Measurements from ENCODE around the gene MARCHF9. TPM values are rescaled to one million over a fixed set of nuclear protein-coding genes. Genes with fewer than 3 reads are reported as not detected.

MARCHF9 gene
- total RNA-seq, 1 experiment from 2014 or later: 18.9 TPM

DNA sequence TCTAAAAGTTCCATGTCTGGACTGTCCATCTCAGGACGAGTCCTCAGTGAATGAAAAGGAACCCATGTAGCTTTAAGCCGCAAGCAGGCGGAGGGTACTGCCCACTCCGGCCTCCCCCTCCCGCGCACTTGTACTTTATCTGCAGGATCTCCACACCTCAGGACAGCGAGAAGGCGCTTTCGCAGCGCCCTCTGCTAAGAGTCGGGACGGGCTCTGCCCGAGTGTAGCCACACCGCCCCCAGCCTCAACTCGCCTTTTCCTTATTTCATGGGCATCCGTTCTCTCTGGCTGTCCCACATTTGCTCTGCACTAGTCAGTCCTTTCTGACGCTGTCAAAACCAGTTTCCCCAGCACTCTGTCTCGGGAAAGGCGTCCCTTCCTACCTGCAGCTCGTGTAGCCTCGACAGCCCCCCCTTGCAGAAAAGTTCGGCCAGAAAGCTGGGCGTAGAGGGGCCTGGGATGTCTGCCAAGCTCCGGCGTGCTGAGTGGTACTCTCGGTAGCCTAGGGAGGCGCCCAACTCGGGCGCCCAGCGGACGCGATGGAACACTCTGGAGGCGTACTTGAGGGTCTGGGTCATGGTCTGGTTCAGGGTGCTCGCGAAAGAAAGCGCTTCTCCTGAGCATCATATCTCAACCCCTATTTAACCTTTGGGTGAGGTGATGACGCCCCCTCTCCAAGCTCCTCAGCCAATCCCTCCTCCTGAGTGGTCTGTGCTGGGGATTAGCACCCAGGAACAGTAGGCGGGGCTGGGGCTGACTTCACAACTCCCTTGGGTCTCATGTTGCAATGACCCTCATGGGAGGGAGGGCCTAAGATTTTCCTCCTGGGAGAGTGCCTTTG is 11.8 kb downstream of the MARCHF9 start, which contains the start of gene CYP27B1:
TSS of gene CYP27B1 (minus strand) at position 615 of the 841 bp plus-strand sequence. CDS start at position 578, 37 bp downstream.
- Histone ChIP-seq H3K79me2 (ENCODE audit: low read depth) (peaks cover 11% of the 10 kb centered on the region; the same call in 1 of the 2 replicates), H3K4me3 (no peak within 1 kb of the TSS), H3K36me3 (ENCODE audit: low read depth) (no peaks in the 10 kb centered on the region), H3K9me2 (ENCODE audit: insufficient read depth) (no peaks in the 10 kb centered on the region), H3K27ac (no peak within 1 kb of the TSS), H3K27me3 (ENCODE audit: insufficient read depth, low read depth) (peaks cover 33% of the 10 kb centered on the region), H3K9me3 (ENCODE audit: insufficient read depth, low read depth) (no peaks in the 10 kb centered on the region), H3F3A (ENCODE audit: insufficient read depth, low read depth) (peaks cover 4% of the 10 kb centered on the region; the same call in 1 of the 2 replicates), H3K4me1 (replicated peaks; ENCODE audit: insufficient read depth) (no peaks in the 10 kb centered on the region; the same call in 1 of the 2 replicates), H3K4me2 (no peak within 1 kb of the TSS; the same call in 1 of the 2 replicates), H2AFZ (no peak within 1 kb of the TSS), H4K20me1 (ENCODE audit: insufficient read depth) (no peaks in the 10 kb centered on the region; the same call in 1 of the 2 replicates)
- TF ChIP-seq EZH2 (IDR thresholded peaks at IDR 0.05; ENCODE audit: low read depth): no peak
- TF ChIP-seq, protein P1, sequence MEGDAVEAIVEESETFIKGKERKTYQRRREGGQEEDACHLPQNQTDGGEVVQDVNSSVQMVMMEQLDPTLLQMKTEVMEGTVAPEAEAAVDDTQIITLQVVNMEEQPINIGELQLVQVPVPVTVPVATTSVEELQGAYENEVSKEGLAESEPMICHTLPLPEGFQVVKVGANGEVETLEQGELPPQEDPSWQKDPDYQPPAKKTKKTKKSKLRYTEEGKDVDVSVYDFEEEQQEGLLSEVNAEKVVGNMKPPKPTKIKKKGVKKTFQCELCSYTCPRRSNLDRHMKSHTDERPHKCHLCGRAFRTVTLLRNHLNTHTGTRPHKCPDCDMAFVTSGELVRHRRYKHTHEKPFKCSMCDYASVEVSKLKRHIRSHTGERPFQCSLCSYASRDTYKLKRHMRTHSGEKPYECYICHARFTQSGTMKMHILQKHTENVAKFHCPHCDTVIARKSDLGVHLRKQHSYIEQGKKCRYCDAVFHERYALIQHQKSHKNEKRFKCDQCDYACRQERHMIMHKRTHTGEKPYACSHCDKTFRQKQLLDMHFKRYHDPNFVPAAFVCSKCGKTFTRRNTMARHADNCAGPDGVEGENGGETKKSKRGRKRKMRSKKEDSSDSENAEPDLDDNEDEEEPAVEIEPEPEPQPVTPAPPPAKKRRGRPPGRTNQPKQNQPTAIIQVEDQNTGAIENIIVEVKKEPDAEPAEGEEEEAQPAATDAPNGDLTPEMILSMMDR (conservative IDR thresholded peaks at IDR 0.05): no peak
- no TSS peak for BruUV-seq (replicated peaks)
- POLR2A ChIA-PET (ENCODE audit: unreplicated experiment): interaction anchor here (0.5 to 0.7 kb wide), 2 partner anchors 13 to 48 kb away, joined by 4 to 6 read pairs; no protein-coding TSS in a partner anchor
- no peak for DNase-seq
- intact Hi-C loops (cut with micrococcal nuclease; ENCODE audit: unreplicated experiment): no loop called here
- CTCF ChIA-PET: interaction anchor here (0.8 kb wide), 1 partner anchor 130 kb away, joined by 3 read pairs; no protein-coding TSS in a partner anchor

DNA sequence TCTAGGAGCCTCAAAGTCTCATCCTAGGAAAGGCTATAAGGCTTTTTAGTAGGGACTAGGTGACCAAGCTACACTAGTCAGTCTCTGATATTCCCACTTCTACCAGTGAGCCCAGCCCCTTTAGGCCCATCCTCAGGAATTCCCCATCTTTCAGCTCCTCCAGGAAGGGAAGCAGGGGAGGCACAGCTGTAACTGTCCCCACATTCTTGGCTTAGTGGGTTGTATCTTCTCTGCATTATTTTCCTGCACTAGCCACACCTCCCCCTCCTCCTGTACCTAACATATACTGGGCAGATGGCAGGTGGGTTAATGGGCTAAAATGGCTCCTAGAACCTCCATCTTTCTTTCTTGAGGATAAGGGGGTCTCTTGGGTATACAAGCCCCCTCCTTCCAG is 12.4 kb downstream of the MARCHF9 start:
- peaks cover 11% of the 10 kb centered on the region; the same call in 1 of the 2 replicates for H3K79me2 ChIP-seq (ENCODE audit: low read depth)
- no peaks in the 10 kb centered on the region for H3K9me3 ChIP-seq (ENCODE audit: insufficient read depth, low read depth)
- ChIA-PET CTCF (no interaction called here), POLR2A (ENCODE audit: unreplicated experiment) (interaction anchor here (0.5 kb wide), 1 partner anchor 23 kb away, joined by 15 read pairs; the partner anchor contains the start of gene TSPAN31)
- no peak overlapping the region for H3K4me2 ChIP-seq
- H3K27me3 ChIP-seq (ENCODE audit: insufficient read depth, low read depth): peaks cover 33% of the 10 kb centered on the region
- no peak for DNase-seq
- no peaks in the 10 kb centered on the region; the same call in 1 of the 2 replicates for H3K4me1 ChIP-seq (replicated peaks; ENCODE audit: insufficient read depth)
- TF ChIP-seq, protein P1 (conservative IDR thresholded peaks at IDR 0.05): no peak
- TF ChIP-seq EZH2 (IDR thresholded peaks at IDR 0.05; ENCODE audit: low read depth): no peak
- H3F3A ChIP-seq (ENCODE audit: insufficient read depth, low read depth): peaks cover 6% of the 10 kb centered on the region; the same call in 1 of the 2 replicates
- H3K27ac ChIP-seq: no peak overlapping the region
- intact Hi-C loops (cut with micrococcal nuclease; ENCODE audit: unreplicated experiment): no loop called here
- H3K4me3 ChIP-seq: no peak overlapping the region
- no peaks in the 10 kb centered on the region for H3K36me3 ChIP-seq (ENCODE audit: low read depth)
- BruUV-seq (replicated peaks): no TSS peak
- no peaks in the 10 kb centered on the region for H3K9me2 ChIP-seq (ENCODE audit: insufficient read depth)
- no peak overlapping the region for H2AFZ ChIP-seq
- H4K20me1 ChIP-seq (ENCODE audit: insufficient read depth): no peaks in the 10 kb centered on the region; the same call in 1 of the 2 replicates

DNA sequence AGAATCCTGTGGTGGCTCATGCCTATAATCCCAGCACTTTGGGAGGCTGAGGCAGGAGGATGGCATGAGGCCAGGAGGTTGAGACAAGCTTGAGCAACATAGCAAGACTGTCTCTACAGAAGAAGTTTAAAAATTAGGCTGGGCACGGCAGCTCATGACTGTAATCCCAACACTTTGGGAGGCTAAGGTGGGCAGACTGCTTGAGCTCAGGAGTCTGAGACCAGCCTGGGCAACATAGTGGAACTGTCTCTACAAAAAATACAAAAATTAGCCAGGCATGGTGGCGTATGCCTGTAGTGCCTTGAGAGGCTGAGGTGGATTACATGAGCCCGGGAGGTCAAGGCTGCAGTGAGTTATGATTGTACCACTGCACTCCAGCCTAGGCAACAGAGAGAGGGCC is 13.0 kb downstream of the MARCHF9 start:
- Histone ChIP-seq H3K79me2 (ENCODE audit: low read depth) (peaks cover 11% of the 10 kb centered on the region; the same call in 1 of the 2 replicates), H2AFZ (no peak overlapping the region), H3K27me3 (ENCODE audit: insufficient read depth, low read depth) (peaks cover 33% of the 10 kb centered on the region), H3K4me1 (replicated peaks; ENCODE audit: insufficient read depth) (no peaks in the 10 kb centered on the region; the same call in 1 of the 2 replicates), H3F3A (ENCODE audit: insufficient read depth, low read depth) (peaks cover 7% of the 10 kb centered on the region; the same call in 1 of the 2 replicates), H3K4me2 (no peak overlapping the region), H4K20me1 (ENCODE audit: insufficient read depth) (no peaks in the 10 kb centered on the region; the same call in 1 of the 2 replicates), H3K9me3 (ENCODE audit: insufficient read depth, low read depth) (no peaks in the 10 kb centered on the region), H3K27ac (no peak overlapping the region), H3K36me3 (ENCODE audit: low read depth) (no peaks in the 10 kb centered on the region), H3K9me2 (ENCODE audit: insufficient read depth) (no peaks in the 10 kb centered on the region), H3K4me3 (no peak overlapping the region)
- no peak for DNase-seq
- CTCF ChIA-PET: no interaction called here
- TF ChIP-seq, protein P1 (conservative IDR thresholded peaks at IDR 0.05): no peak
- TF ChIP-seq EZH2 (IDR thresholded peaks at IDR 0.05; ENCODE audit: low read depth): no peak
- intact Hi-C loops (cut with micrococcal nuclease; ENCODE audit: unreplicated experiment): no loop called here
- no TSS peak for BruUV-seq (replicated peaks)
- POLR2A ChIA-PET (ENCODE audit: unreplicated experiment): interaction anchor here (0.5 kb wide), 1 partner anchor 23 kb away, joined by 15 read pairs; the partner anchor contains the start of gene TSPAN31
